B cell (primary cell): Measurements from ENCODE around the gene PDZK1.

Source experiments
- CTCF ChIP-seq: fragments of 200-600 bp; IDR thresholded peaks from one replicate; pipeline ENCODE4 v1.8.0; 2022; ENCODE audit warnings: antibody characterized with exemption, mild to moderate bottlenecking
- EZH2 ChIP-seq: IDR thresholded peaks from 2 replicates; pipeline ENCODE4 v1.6.1; 2012; ENCODE audit warnings: borderline replicate concordance, low read depth, mild to moderate bottlenecking, moderate library complexity, low read length; ENCODE audit not compliant: insufficient read depth, poor library complexity, severe bottlenecking

- peak; percentile 98 for TF ChIP-seq CTCF
- TF ChIP-seq EZH2: no peak
Measured at GRCh38 chr1:145720878-145721671, 13.9 kb upstream of the PDZK1 start.
